ENCODE results near the gene ADD3. TPM values are rescaled to one million over a fixed set of nuclear protein-coding genes. Genes with fewer than 3 reads are reported as not detected.

The ADD3 gene
- total and polyA plus RNA-seq, 2 of the 13 experiments (the other 11 are each of a cell fraction or from before 2014, with no cell fraction given) = 44.7 to 57.5 TPM

DNA sequence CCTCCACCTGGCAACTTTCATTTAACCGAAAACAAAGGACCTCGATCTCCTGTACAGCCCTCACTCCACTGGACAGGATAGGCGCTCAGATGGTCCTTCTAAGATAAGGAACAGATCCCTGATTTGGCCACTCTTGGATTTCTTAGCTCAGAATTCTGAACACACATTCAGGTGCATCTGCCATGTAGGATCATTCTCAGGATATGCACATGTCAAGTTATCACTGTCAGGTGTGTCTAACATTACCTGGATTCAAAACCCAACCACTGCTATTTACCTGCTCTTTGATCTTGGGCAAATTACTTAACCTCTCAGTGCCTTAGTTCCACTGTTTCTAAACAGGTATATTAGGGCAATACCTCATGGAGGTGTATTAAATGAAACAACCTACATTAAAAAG is 12.2 kb upstream of the ADD3 start:
- Histone ChIP-seq H4K20me1 (ENCODE audit: insufficient read depth, low read length) (no peaks in the 10 kb centered on the region), H3K4me3 (replicated peaks in 1 of 3; ENCODE audit: insufficient read depth in 1 of 3, low read depth in 2 of 3, low read length in 3 of 3) (no peak overlapping the region), H3K9ac (ENCODE audit: insufficient read depth, low read depth, low read length) (no peak overlapping the region), H3K4me2 (ENCODE audit: low read depth, low read length) (no peak overlapping the region), H3K79me2 (ENCODE audit: insufficient read depth, low read length) (no peaks in the 10 kb centered on the region), H3K27ac (ENCODE audit: extremely low read length, insufficient read depth, low read length) (no peak overlapping the region), H2AFZ (ENCODE audit: low read length) (no peak overlapping the region), H3K9me3 (ENCODE audit: low read length) (no peaks in the 10 kb centered on the region), H3K27me3 (ENCODE audit: control insufficient read depth in 1 of 2, insufficient read depth in 2 of 2, low read length in 2 of 2) (no peaks in the 10 kb centered on the region), H3K4me1 (ENCODE audit: insufficient read depth, low read length) (peaks cover 62% of the 10 kb centered on the region), H3K36me3 (replicated peaks in 1 of 2; ENCODE audit: control insufficient read depth in 1 of 2, insufficient read depth in 2 of 2, low read length in 2 of 2) (no peaks in the 10 kb centered on the region)
- in situ Hi-C loops (cut with HindIII; ENCODE audit: extremely low pct_ligation_motif_present, low pct_unique_long_range_greater_than_20kb) (no loop called here), intact Hi-C loops (cut with micrococcal nuclease; ENCODE audit: unreplicated experiment) (no loop called here)
- no TSS peak for BruUV-seq (replicated peaks)
- POLR2A ChIA-PET = no interaction called here
- FAIRE-seq (peak; percentile 15), DNase-seq (ENCODE audit: low spot score) (no peak), ATAC-seq (no peak)
- no peak for TF ChIP-seq SMC3 (IDR thresholded peaks at IDR 0.05; ENCODE audit: low read length)
- no peak for TF ChIP-seq ESRRA (CRISPR knock-in tag; IDR thresholded peaks at IDR 0.05; ENCODE audit: low read depth)
- TF ChIP-seq MAF1 (CRISPR knock-in tag; IDR thresholded peaks at IDR 0.05; ENCODE audit: borderline replicate concordance) = no peak
- TF ChIP-seq, protein P1, sequence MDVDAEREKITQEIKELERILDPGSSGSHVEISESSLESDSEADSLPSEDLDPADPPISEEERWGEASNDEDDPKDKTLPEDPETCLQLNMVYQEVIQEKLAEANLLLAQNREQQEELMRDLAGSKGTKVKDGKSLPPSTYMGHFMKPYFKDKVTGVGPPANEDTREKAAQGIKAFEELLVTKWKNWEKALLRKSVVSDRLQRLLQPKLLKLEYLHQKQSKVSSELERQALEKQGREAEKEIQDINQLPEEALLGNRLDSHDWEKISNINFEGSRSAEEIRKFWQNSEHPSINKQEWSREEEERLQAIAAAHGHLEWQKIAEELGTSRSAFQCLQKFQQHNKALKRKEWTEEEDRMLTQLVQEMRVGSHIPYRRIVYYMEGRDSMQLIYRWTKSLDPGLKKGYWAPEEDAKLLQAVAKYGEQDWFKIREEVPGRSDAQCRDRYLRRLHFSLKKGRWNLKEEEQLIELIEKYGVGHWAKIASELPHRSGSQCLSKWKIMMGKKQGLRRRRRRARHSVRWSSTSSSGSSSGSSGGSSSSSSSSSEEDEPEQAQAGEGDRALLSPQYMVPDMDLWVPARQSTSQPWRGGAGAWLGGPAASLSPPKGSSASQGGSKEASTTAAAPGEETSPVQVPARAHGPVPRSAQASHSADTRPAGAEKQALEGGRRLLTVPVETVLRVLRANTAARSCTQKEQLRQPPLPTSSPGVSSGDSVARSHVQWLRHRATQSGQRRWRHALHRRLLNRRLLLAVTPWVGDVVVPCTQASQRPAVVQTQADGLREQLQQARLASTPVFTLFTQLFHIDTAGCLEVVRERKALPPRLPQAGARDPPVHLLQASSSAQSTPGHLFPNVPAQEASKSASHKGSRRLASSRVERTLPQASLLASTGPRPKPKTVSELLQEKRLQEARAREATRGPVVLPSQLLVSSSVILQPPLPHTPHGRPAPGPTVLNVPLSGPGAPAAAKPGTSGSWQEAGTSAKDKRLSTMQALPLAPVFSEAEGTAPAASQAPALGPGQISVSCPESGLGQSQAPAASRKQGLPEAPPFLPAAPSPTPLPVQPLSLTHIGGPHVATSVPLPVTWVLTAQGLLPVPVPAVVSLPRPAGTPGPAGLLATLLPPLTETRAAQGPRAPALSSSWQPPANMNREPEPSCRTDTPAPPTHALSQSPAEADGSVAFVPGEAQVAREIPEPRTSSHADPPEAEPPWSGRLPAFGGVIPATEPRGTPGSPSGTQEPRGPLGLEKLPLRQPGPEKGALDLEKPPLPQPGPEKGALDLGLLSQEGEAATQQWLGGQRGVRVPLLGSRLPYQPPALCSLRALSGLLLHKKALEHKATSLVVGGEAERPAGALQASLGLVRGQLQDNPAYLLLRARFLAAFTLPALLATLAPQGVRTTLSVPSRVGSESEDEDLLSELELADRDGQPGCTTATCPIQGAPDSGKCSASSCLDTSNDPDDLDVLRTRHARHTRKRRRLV (CRISPR knock-in tag; IDR thresholded peaks at IDR 0.05) = no peak
- TF ChIP-seq ZNF292 (CRISPR knock-in tag; IDR thresholded peaks at IDR 0.05; ENCODE audit: borderline replicate concordance, low read depth) = no peak
- TF ChIP-seq ZNF235 (CRISPR knock-in tag; IDR thresholded peaks at IDR 0.05; ENCODE audit: borderline replicate concordance) = no peak
- TF ChIP-seq, protein P2, sequence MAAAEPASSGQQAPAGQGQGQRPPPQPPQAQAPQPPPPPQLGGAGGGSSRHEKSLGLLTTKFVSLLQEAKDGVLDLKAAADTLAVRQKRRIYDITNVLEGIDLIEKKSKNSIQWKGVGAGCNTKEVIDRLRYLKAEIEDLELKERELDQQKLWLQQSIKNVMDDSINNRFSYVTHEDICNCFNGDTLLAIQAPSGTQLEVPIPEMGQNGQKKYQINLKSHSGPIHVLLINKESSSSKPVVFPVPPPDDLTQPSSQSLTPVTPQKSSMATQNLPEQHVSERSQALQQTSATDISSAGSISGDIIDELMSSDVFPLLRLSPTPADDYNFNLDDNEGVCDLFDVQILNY (CRISPR knock-in tag; conservative IDR thresholded peaks at IDR 0.05) = no peak
- no peak for TF ChIP-seq YEATS4 (CRISPR knock-in tag; IDR thresholded peaks at IDR 0.05; ENCODE audit: borderline replicate concordance)
- TF ChIP-seq DNMT1 (CRISPR knock-in tag; IDR thresholded peaks at IDR 0.05) = no peak
- no peak for TF ChIP-seq MEF2D (CRISPR knock-in tag; IDR thresholded peaks at IDR 0.05)
- TF ChIP-seq ZNF773 (CRISPR knock-in tag; IDR thresholded peaks at IDR 0.05; ENCODE audit: borderline replicate concordance) = no peak
- no peak for TF ChIP-seq BORCS8-MEF2B (CRISPR knock-in tag; IDR thresholded peaks at IDR 0.05)
- TF ChIP-seq ZNF644 (CRISPR knock-in tag; IDR thresholded peaks at IDR 0.05; ENCODE audit: low read depth) = no peak
- WGBS (ENCODE audit: low lambda C conversion rate) = 90% methylated on average over 3 of the region's 3 CpGs
- CTCF ChIA-PET (ENCODE audit: low intra/inter-chr PET ratio, low total read pairs) = no interaction called here

Measured in HepG2 (cell line).